ENCODE data around the gene NFIA. TPM values are rescaled to one million over a fixed set of nuclear protein-coding genes. Genes with fewer than 3 reads are reported as not detected.
A peak's percentile ranks its signal among the peaks of the same experiment; 100 is the strongest.

NFIA gene
- total and polyA plus RNA-seq, 9 of the 15 experiments (the other 6 are each of a cell fraction or from before 2014, with no cell fraction given): 5.3 to 24.9 (median 9.8) TPM

DNA sequence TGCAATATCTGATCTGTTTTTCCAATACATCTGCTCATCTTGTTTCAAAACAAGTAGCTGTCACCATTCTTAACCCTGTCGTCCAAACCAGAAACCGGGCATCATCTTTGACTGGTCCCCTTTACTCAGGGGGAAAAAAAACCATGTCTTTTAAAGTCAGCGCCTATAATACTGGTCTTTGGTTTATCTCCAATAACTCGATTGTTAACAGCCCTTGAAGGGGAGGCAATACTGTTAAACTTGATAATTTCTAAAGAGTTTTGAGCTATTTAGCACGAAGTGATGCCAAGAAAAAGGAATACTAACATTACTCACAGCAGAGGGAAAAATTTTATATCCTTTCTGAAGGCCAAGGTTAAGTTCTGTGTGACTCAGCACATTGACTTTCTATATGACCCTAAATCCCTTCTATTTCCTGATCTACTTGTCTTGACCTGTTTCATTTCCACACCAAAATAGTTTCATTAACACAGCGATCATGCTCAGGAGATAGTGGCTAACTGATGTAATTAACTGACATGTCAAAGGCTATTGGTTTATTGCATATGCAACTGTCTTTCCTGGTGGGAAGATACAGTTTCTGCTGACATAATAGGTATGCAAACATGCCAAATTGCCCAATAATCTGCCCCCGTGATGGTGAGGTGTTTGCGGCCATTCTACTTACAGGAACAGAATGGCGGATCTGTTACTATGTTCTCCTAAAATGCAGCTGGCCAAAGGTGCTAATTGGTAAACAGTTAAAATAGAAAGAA, 59.1 kb downstream of the NFIA start (continued):
- TF ChIP-seq, protein P1, sequence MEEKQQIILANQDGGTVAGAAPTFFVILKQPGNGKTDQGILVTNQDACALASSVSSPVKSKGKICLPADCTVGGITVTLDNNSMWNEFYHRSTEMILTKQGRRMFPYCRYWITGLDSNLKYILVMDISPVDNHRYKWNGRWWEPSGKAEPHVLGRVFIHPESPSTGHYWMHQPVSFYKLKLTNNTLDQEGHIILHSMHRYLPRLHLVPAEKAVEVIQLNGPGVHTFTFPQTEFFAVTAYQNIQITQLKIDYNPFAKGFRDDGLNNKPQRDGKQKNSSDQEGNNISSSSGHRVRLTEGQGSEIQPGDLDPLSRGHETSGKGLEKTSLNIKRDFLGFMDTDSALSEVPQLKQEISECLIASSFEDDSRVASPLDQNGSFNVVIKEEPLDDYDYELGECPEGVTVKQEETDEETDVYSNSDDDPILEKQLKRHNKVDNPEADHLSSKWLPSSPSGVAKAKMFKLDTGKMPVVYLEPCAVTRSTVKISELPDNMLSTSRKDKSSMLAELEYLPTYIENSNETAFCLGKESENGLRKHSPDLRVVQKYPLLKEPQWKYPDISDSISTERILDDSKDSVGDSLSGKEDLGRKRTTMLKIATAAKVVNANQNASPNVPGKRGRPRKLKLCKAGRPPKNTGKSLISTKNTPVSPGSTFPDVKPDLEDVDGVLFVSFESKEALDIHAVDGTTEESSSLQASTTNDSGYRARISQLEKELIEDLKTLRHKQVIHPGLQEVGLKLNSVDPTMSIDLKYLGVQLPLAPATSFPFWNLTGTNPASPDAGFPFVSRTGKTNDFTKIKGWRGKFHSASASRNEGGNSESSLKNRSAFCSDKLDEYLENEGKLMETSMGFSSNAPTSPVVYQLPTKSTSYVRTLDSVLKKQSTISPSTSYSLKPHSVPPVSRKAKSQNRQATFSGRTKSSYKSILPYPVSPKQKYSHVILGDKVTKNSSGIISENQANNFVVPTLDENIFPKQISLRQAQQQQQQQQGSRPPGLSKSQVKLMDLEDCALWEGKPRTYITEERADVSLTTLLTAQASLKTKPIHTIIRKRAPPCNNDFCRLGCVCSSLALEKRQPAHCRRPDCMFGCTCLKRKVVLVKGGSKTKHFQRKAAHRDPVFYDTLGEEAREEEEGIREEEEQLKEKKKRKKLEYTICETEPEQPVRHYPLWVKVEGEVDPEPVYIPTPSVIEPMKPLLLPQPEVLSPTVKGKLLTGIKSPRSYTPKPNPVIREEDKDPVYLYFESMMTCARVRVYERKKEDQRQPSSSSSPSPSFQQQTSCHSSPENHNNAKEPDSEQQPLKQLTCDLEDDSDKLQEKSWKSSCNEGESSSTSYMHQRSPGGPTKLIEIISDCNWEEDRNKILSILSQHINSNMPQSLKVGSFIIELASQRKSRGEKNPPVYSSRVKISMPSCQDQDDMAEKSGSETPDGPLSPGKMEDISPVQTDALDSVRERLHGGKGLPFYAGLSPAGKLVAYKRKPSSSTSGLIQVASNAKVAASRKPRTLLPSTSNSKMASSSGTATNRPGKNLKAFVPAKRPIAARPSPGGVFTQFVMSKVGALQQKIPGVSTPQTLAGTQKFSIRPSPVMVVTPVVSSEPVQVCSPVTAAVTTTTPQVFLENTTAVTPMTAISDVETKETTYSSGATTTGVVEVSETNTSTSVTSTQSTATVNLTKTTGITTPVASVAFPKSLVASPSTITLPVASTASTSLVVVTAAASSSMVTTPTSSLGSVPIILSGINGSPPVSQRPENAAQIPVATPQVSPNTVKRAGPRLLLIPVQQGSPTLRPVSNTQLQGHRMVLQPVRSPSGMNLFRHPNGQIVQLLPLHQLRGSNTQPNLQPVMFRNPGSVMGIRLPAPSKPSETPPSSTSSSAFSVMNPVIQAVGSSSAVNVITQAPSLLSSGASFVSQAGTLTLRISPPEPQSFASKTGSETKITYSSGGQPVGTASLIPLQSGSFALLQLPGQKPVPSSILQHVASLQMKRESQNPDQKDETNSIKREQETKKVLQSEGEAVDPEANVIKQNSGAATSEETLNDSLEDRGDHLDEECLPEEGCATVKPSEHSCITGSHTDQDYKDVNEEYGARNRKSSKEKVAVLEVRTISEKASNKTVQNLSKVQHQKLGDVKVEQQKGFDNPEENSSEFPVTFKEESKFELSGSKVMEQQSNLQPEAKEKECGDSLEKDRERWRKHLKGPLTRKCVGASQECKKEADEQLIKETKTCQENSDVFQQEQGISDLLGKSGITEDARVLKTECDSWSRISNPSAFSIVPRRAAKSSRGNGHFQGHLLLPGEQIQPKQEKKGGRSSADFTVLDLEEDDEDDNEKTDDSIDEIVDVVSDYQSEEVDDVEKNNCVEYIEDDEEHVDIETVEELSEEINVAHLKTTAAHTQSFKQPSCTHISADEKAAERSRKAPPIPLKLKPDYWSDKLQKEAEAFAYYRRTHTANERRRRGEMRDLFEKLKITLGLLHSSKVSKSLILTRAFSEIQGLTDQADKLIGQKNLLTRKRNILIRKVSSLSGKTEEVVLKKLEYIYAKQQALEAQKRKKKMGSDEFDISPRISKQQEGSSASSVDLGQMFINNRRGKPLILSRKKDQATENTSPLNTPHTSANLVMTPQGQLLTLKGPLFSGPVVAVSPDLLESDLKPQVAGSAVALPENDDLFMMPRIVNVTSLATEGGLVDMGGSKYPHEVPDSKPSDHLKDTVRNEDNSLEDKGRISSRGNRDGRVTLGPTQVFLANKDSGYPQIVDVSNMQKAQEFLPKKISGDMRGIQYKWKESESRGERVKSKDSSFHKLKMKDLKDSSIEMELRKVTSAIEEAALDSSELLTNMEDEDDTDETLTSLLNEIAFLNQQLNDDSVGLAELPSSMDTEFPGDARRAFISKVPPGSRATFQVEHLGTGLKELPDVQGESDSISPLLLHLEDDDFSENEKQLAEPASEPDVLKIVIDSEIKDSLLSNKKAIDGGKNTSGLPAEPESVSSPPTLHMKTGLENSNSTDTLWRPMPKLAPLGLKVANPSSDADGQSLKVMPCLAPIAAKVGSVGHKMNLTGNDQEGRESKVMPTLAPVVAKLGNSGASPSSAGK (IDR thresholded peaks at IDR 0.05): no peak
- TF ChIP-seq CEBPG (CRISPR knock-in tag; IDR thresholded peaks at IDR 0.05) (peak; percentile 95), CEBPG (tag; conservative IDR thresholded peaks at IDR 0.05 in 1 of 2, IDR thresholded peaks at IDR 0.05 in 1 of 2) (peak; percentile 98 to 99), NCOA2 (IDR thresholded peaks at IDR 0.05; ENCODE audit: partially characterized antibody in 2 of 2) (no peak), ZNF175 (CRISPR knock-in tag; IDR thresholded peaks at IDR 0.05; ENCODE audit: low read depth) (0 out of 2 replicates have a peak, but pooled peaks have one; percentile 34), L3MBTL2 (IDR thresholded peaks at IDR 0.05) (0 out of 2 replicates have a peak, but pooled peaks have one; percentile 22), CBX3 (IDR thresholded peaks at IDR 0.05; ENCODE audit: borderline replicate concordance in 1 of 2, low read length in 2 of 2) (no peak), HMG20B (CRISPR knock-in tag; IDR thresholded peaks at IDR 0.05) (no peak), GATAD2A (IDR thresholded peaks at IDR 0.05) (peak; percentile 84), FOXM1 (IDR thresholded peaks at IDR 0.05; ENCODE audit: low read depth) (no peak), FOXM1 (CRISPR knock-in tag; IDR thresholded peaks at IDR 0.05; ENCODE audit: low read depth) (no peak)
- TF ChIP-seq, protein P2, sequence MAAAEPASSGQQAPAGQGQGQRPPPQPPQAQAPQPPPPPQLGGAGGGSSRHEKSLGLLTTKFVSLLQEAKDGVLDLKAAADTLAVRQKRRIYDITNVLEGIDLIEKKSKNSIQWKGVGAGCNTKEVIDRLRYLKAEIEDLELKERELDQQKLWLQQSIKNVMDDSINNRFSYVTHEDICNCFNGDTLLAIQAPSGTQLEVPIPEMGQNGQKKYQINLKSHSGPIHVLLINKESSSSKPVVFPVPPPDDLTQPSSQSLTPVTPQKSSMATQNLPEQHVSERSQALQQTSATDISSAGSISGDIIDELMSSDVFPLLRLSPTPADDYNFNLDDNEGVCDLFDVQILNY (CRISPR knock-in tag; IDR thresholded peaks at IDR 0.05): no peak
- TF ChIP-seq, protein P3, sequence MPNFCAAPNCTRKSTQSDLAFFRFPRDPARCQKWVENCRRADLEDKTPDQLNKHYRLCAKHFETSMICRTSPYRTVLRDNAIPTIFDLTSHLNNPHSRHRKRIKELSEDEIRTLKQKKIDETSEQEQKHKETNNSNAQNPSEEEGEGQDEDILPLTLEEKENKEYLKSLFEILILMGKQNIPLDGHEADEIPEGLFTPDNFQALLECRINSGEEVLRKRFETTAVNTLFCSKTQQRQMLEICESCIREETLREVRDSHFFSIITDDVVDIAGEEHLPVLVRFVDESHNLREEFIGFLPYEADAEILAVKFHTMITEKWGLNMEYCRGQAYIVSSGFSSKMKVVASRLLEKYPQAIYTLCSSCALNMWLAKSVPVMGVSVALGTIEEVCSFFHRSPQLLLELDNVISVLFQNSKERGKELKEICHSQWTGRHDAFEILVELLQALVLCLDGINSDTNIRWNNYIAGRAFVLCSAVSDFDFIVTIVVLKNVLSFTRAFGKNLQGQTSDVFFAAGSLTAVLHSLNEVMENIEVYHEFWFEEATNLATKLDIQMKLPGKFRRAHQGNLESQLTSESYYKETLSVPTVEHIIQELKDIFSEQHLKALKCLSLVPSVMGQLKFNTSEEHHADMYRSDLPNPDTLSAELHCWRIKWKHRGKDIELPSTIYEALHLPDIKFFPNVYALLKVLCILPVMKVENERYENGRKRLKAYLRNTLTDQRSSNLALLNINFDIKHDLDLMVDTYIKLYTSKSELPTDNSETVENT (CRISPR knock-in tag; IDR thresholded peaks at IDR 0.05): no peak
